TTC549 (cell line): Measurements from ENCODE around the gene RADIL.
"Not testable (repeated sequence)": the region's sequence is repeated elsewhere in the genome, so short reads cannot be mapped to it uniquely, and the experiment has no call there.

Experiments
- FAIRE-seq: peaks from 2 replicates; lab custom pipeline; 2012; peaks lifted over from hg19 to GRCh38; lab: Jason Lieb, UNC

Gene RADIL

GRCh38 chr7:4883372-4884144 is at the start of gene RADIL:
TSS of gene RADIL (minus strand) at chr7:4883716. CDS start at chr7:4878139, 5,577 bp downstream.
- FAIRE-seq = peak; percentile 11

GRCh38 chr7:4931943-4932342 is 48.4 kb upstream of the RADIL start:
- FAIRE-seq = no peak

- no peak for FAIRE-seq
Observed at GRCh38 chr7:4929005-4929404, 45.5 kb upstream of the RADIL start.

GRCh38 chr7:4928445-4928844 is 44.9 kb upstream of the RADIL start:
- no peak for FAIRE-seq

- FAIRE-seq = no peak
Observed at GRCh38 chr7:4919969-4920766, 36.7 kb upstream of the RADIL start.

- FAIRE-seq = no peak
Observed at GRCh38 chr7:4916113-4916512, 32.6 kb upstream of the RADIL start.

- FAIRE-seq = no peak
Observed at GRCh38 chr7:4911111-4911828, 27.8 kb upstream of the RADIL start.

- no peak for FAIRE-seq
Observed at GRCh38 chr7:4906682-4907081, 23.2 kb upstream of the RADIL start.

- FAIRE-seq = no peak
Observed at GRCh38 chr7:4905171-4905570, 21.7 kb upstream of the RADIL start.

- no peak for FAIRE-seq
Observed at GRCh38 chr7:4904346-4904745, 20.8 kb upstream of the RADIL start.

- FAIRE-seq = no peak
Observed at GRCh38 chr7:4895766-4896165, 12.2 kb upstream of the RADIL start.

- FAIRE-seq = no peak
Observed at GRCh38 chr7:4894482-4894881, 11.0 kb upstream of the RADIL start.

- no peak for FAIRE-seq
Observed at GRCh38 chr7:4893929-4894475, 10.5 kb upstream of the RADIL start.

GRCh38 chr7:4893188-4893587 is 9.7 kb upstream of the RADIL start:
- not testable (repeated sequence) for FAIRE-seq

- FAIRE-seq = not testable (repeated sequence)
Observed at GRCh38 chr7:4891522-4891921, 8.0 kb upstream of the RADIL start.

GRCh38 chr7:4889682-4890081 is 6.2 kb upstream of the RADIL start:
- FAIRE-seq = no peak

- FAIRE-seq = no peak
Observed at GRCh38 chr7:4888161-4888560, 4.6 kb upstream of the RADIL start.

- FAIRE-seq = no peak
Observed at GRCh38 chr7:4886671-4887070, 3.2 kb upstream of the RADIL start.

GRCh38 chr7:4885317-4885807 is 1.8 kb upstream of the RADIL start:
- FAIRE-seq = no peak

- FAIRE-seq = no peak
Observed at GRCh38 chr7:4884164-4884563, 648 bp upstream of the RADIL start.

- FAIRE-seq = no peak
Observed at GRCh38 chr7:4883033-4883371, 514 bp downstream of the RADIL start.

- FAIRE-seq = no peak
Observed at GRCh38 chr7:4882169-4883032, 1.1 kb downstream of the RADIL start.
